Nephron progenitor cell (in vitro differentiated cells): Measurements from ENCODE around the gene EFNA1.
"Not testable (repeated sequence)": the region's sequence is repeated elsewhere in the genome, so short reads cannot be mapped to it uniquely, and the experiment has no call there.

Source experiments
- DNase-seq: peaks from one replicate; pipeline ENCODE4 v3.0.0; 2021
- H3K27ac Mint-ChIP-seq: 2 replicates; pipeline ENCODE4 v1.8.0; 2021; ENCODE audit warnings: mild to moderate bottlenecking, moderate library complexity, mixed read lengths
- H3K27me3 Mint-ChIP-seq: 2 replicates; pipeline ENCODE4 v1.8.0; 2021; ENCODE audit warnings: mild to moderate bottlenecking, low read depth, mixed read lengths; ENCODE audit not compliant: poor library complexity
- H3K36me3 Mint-ChIP-seq: 2 replicates; pipeline ENCODE4 v1.8.0; 2021; ENCODE audit warnings: low read depth, mixed read lengths
- H3K4me1 Mint-ChIP-seq: 2 replicates; pipeline ENCODE4 v1.8.0; 2021; ENCODE audit warnings: mixed read lengths
- H3K4me3 Mint-ChIP-seq: 2 replicates; pipeline ENCODE4 v1.8.0; 2021; ENCODE audit warnings: mild to moderate bottlenecking, moderate library complexity, mixed read lengths
- H3K9me3 Mint-ChIP-seq: 2 replicates; pipeline ENCODE4 v1.8.0; 2021; ENCODE audit warnings: mild to moderate bottlenecking, moderate library complexity, mixed read lengths
- TF ChIP-seq, protein P1 (sequence below): fragments of 200-600 bp; sonication (generic); IDR thresholded peaks from 2 replicates; pipeline ENCODE4 v1.5.0; 2021; ENCODE audit warnings: antibody characterized with exemption

The EFNA1 gene

DNA sequence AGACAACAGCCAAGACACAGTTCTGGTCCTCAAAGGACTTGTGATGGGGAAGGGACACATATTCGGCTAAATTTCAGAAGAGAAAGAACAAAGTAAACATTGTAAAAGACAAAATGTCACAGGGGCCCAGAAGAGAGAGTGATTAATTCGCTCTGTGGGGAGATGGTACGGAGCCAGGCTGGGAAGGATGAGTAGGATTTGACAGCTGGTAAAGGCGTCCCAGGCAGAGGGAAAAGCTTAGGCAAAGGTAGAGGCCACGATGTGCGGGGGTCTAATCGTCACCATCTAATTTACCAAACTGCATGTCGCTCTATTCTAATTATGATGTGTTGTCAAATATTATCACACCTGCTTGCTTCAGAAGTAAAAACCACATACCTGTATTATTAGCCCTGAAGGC lies 17.3 kb upstream of the EFNA1 start:
- no peaks in the 10 kb centered on the region for H3K36me3 Mint-ChIP-seq

GRCh38 chr1:155110826-155111225 lies 16.9 kb upstream of the EFNA1 start:
- peaks cover 19% of the 10 kb centered on the region for H3K27me3 Mint-ChIP-seq
- H3K36me3 Mint-ChIP-seq, result no peaks in the 10 kb centered on the region
- TF ChIP-seq, protein P1, sequence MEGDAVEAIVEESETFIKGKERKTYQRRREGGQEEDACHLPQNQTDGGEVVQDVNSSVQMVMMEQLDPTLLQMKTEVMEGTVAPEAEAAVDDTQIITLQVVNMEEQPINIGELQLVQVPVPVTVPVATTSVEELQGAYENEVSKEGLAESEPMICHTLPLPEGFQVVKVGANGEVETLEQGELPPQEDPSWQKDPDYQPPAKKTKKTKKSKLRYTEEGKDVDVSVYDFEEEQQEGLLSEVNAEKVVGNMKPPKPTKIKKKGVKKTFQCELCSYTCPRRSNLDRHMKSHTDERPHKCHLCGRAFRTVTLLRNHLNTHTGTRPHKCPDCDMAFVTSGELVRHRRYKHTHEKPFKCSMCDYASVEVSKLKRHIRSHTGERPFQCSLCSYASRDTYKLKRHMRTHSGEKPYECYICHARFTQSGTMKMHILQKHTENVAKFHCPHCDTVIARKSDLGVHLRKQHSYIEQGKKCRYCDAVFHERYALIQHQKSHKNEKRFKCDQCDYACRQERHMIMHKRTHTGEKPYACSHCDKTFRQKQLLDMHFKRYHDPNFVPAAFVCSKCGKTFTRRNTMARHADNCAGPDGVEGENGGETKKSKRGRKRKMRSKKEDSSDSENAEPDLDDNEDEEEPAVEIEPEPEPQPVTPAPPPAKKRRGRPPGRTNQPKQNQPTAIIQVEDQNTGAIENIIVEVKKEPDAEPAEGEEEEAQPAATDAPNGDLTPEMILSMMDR, result no peak
- DNase-seq, result no peak
- peaks cover 28% of the 10 kb centered on the region for H3K4me1 Mint-ChIP-seq
- no peaks in the 10 kb centered on the region for H3K9me3 Mint-ChIP-seq
- no peak overlapping the region for H3K4me3 Mint-ChIP-seq
- H3K27ac Mint-ChIP-seq, result no peak overlapping the region

More for the DNA sequence above, 17.3 kb upstream of the EFNA1 start:
- Mint-ChIP-seq H3K27ac (no peak overlapping the region), H3K4me3 (no peak overlapping the region), H3K27me3 (peaks cover 19% of the 10 kb centered on the region), H3K9me3 (no peaks in the 10 kb centered on the region), H3K4me1 (peaks cover 28% of the 10 kb centered on the region)
- TF ChIP-seq, protein P1, result no peak
- DNase-seq, result no peak

- Mint-ChIP-seq H3K27ac (no peak overlapping the region), H3K36me3 (no peaks in the 10 kb centered on the region), H3K4me3 (no peak overlapping the region), H3K9me3 (no peaks in the 10 kb centered on the region), H3K4me1 (peaks cover 28% of the 10 kb centered on the region), H3K27me3 (peaks cover 11% of the 10 kb centered on the region)
- no peak for DNase-seq
- TF ChIP-seq, protein P1, result no peak
Measured at GRCh38 chr1:155113450-155113980, 14.2 kb upstream of the EFNA1 start.

DNA sequence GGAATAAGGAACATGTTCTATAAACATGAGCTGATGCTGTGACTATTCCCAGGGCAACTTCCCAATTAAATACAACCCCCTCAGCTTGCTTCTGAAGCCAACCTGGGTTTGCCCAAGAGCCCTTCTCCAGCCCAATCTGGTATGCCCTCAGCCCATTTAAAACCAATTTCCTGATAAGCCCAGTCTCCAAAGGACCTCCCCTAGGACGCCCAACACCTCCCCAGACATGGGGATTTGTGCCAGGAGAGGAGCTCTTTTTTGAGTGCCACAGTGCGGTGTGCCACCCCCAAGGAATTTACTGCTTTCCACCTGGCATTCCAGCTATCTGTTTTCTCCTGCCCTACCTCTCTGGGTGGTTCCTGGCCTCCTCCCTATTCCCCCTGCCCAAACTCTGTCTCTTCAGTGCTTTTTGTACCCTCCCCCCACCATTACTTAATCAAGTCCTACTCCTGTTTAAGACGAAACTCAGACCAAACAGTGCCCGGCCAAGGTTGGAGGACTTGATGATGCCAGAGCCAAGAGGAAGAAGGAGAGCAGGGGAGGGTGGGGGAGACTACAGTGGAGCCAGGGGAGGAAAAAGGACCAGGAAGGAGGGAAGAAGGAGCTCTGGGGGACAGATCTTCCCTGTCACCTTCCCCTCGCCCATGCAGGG lies 11.4 kb upstream of the EFNA1 start:
- Mint-ChIP-seq H3K27me3 (peaks cover 24% of the 10 kb centered on the region), H3K36me3 (no peaks in the 10 kb centered on the region), H3K27ac (no peak overlapping the region), H3K9me3 (no peaks in the 10 kb centered on the region), H3K4me1 (peaks cover 19% of the 10 kb centered on the region), H3K4me3 (no peak overlapping the region)
- no peak for DNase-seq
- TF ChIP-seq, protein P1, result no peak

GRCh38 chr1:155117610-155118009 lies 10.1 kb upstream of the EFNA1 start:
- H3K27ac Mint-ChIP-seq, result no peak overlapping the region
- H3K4me3 Mint-ChIP-seq, result no peak overlapping the region
- no peak for DNase-seq
- H3K4me1 Mint-ChIP-seq, result peaks cover 14% of the 10 kb centered on the region
- TF ChIP-seq, protein P1, result no peak
- H3K27me3 Mint-ChIP-seq, result peaks cover 28% of the 10 kb centered on the region
- no peaks in the 10 kb centered on the region for H3K9me3 Mint-ChIP-seq
- no peaks in the 10 kb centered on the region for H3K36me3 Mint-ChIP-seq

DNA sequence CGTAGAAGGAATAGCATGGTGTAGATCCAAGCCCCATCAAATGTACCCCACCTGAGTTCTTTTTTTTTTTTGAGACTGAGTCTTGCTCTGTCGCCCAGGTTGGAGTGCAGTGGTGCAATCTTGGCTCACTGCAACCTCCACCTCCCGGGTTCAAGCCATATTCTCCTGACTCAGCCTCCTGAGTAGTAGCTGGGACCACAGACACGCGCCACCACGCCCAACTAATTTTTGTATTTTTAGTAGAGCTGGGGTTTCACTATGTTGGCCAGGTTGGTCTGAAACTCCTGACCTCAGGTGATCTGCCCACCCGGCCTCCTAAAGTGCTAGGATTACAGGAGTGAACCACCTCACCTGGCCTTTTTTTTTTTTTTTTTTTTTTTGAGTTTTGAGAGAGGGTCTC lies 9.6 kb upstream of the EFNA1 start:
- Mint-ChIP-seq H3K4me1 (peaks cover 14% of the 10 kb centered on the region), H3K27me3 (peaks cover 31% of the 10 kb centered on the region)
- not testable (repeated sequence) for H3K4me3 Mint-ChIP-seq, DNase-seq, H3K27ac Mint-ChIP-seq, H3K36me3 Mint-ChIP-seq, H3K9me3 Mint-ChIP-seq
